PC-3 (cell line): ENCODE results near the gene SERBP1. TPM values are rescaled to one million over a fixed set of nuclear protein-coding genes. Genes with fewer than 3 reads are reported as not detected.

Source experiments
- ATAC-seq: fragments of 200-7000 bp; cut with Tn5 transposase; 2 replicates; pipeline ENCODE4 v1.9.1; 2020; ENCODE audit warnings: mild to moderate bottlenecking, moderate library complexity
- BruUV-seq: library from RNA; stranded (reverse); fragments of 400-500 nt; replicated peaks from 2 replicates; lab custom pipeline; 2021; lab: Mats Ljungman, UMichigan
- CTCF ChIA-PET: fragments of 300-600 bp; sonication (Branson Sonifier 250); formaldehyde crosslinking; loops from one replicate; lab custom pipeline; 2022; ENCODE audit warnings: antibody characterized with exemption; lab: Charles Lee
- POLR2A ChIA-PET: fragments of 300-600 bp; sonication (Branson Sonifier 250); formaldehyde crosslinking; loops from one replicate; lab custom pipeline; 2022; ENCODE audit warnings: antibody characterized with exemption; ENCODE audit not compliant: unreplicated experiment; lab: Charles Lee
- DNase-seq: peaks from one replicate; pipeline ENCODE4 v3.0.0-alpha.2; 2015
- H2AFZ ChIP-seq: fragments of 300-600 bp; sonication (generic); 2 replicates; pipeline ENCODE4 v1.6.0; 2016; ENCODE audit warnings: antibody characterized with exemption, low read length
- H3F3A ChIP-seq: fragments of 300-600 bp; sonication (generic); one replicate; pipeline ENCODE4 v1.6.0; 2017; ENCODE audit warnings: antibody characterized with exemption, low read length, control low read depth, mild to moderate bottlenecking; ENCODE audit not compliant: unreplicated experiment
- H3K27ac ChIP-seq: fragments of 300-600 bp; sonication (generic); 2 replicates; pipeline ENCODE4 v1.5.1; 2016; ENCODE audit warnings: mild to moderate bottlenecking, low read length
- H3K27me3 ChIP-seq: fragments of 300-600 bp; sonication (generic); 2 replicates; pipeline ENCODE4 v1.6.1; 2016; ENCODE audit warnings: low read length, mixed read lengths
- H3K36me3 ChIP-seq: fragments of 300-600 bp; sonication (generic); 2 replicates; pipeline ENCODE4 v1.6.1; 2016; ENCODE audit warnings: low read depth, mixed run types, low read length, mixed read lengths
- H3K4me1 ChIP-seq: fragments of 300-600 bp; sonication (generic); 2 replicates; pipeline ENCODE4 v1.5.1; 2016; ENCODE audit warnings: low read length; ENCODE audit not compliant: insufficient read depth
- H3K4me2 ChIP-seq: fragments of 300-600 bp; sonication (generic); 2 replicates; pipeline ENCODE4 v1.6.0; 2016; ENCODE audit warnings: low read length
- H3K4me3 ChIP-seq: fragments of 300-600 bp; sonication (generic); 2 replicates; pipeline ENCODE4 v1.5.1; 2016; ENCODE audit warnings: mild to moderate bottlenecking, low read length, mixed read lengths
- H3K79me2 ChIP-seq: fragments of 300-600 bp; sonication (generic); 2 replicates; pipeline ENCODE4 v1.6.1; 2017; ENCODE audit warnings: low read length, mixed read lengths
- H3K9ac ChIP-seq: fragments of 300-600 bp; sonication (generic); 2 replicates; pipeline ENCODE4 v1.6.0; 2016; ENCODE audit warnings: mild to moderate bottlenecking, low read length
- H3K9me2 ChIP-seq: fragments of 300-600 bp; sonication (generic); replicated peaks from 2 replicates; pipeline ENCODE4 v1.6.1; 2016; ENCODE audit warnings: mixed run types, low read length, mixed read lengths
- H3K9me3 ChIP-seq: fragments of 300-600 bp; sonication (generic); 2 replicates; pipeline ENCODE4 v1.6.1; 2016; ENCODE audit warnings: low read length, mixed read lengths
- H4K20me1 ChIP-seq: fragments of 300-600 bp; sonication (generic); 2 replicates; pipeline ENCODE4 v1.6.1; 2016; ENCODE audit warnings: low read length, mixed read lengths
- CTCF ChIP-seq: fragments of 300-600 bp; sonication (generic); conservative IDR thresholded peaks from 2 replicates; pipeline ENCODE4 v1.5.1; 2017; ENCODE audit warnings: antibody characterized with exemption, low read depth, mild to moderate bottlenecking, low read length
- EZH2 ChIP-seq: fragments of 300-600 bp; sonication (generic); IDR thresholded peaks from one replicate; pipeline ENCODE4 v1.6.1; 2017; ENCODE audit warnings: antibody characterized with exemption, mild to moderate bottlenecking, low read length; ENCODE audit not compliant: unreplicated experiment
- EZH2phosphoT487 ChIP-seq: fragments of 300-600 bp; sonication (generic); IDR thresholded peaks from 2 replicates; pipeline ENCODE4 v1.6.1; 2018; ENCODE audit warnings: mild to moderate bottlenecking, antibody characterized with exemption, low read length, borderline replicate concordance
- intact Hi-C: fragments of 100-400 bp; cut with micrococcal nuclease; formaldehyde crosslinking; loops from 2 replicates; pipeline ENCODE4 v1.9.0; 2023
- total RNA-seq: library from RNA; depleted of rRNA; stranded (reverse); fragments of >200 nt; gene quantifications from 2 replicates; pipeline ENCODE4 v1.2.3, GENCODE V29; 2014

SERBP1 gene
- total RNA-seq, 1 experiment from 2014 or later, result 256 TPM

- Histone ChIP-seq H3K27ac (no peak overlapping the region), H3K27me3 (0 out of 2 replicates have a peak, but pooled peaks cover 6% of the 10 kb centered on the region), H3K4me1 (0 out of 2 replicates have a peak, but pooled peaks cover 4% of the 10 kb centered on the region), H2AFZ (no peak overlapping the region), H3K4me2 (no peak overlapping the region), H3K9ac (no peak overlapping the region), H3K9me2 (no peaks in the 10 kb centered on the region), H3K9me3 (no peaks in the 10 kb centered on the region), H3K36me3 (no peaks in the 10 kb centered on the region), H4K20me1 (no peaks in the 10 kb centered on the region), H3F3A (no peaks in the 10 kb centered on the region), H3K79me2 (no peaks in the 10 kb centered on the region), H3K4me3 (no peak overlapping the region)
- TF ChIP-seq CTCF (no peak), EZH2phosphoT487 (no peak), EZH2 (no peak)
- CTCF ChIA-PET, result no interaction called here
- ATAC-seq (no peak), DNase-seq (no peak)
- POLR2A ChIA-PET, result no interaction called here
- no TSS peak for BruUV-seq
- intact Hi-C loops, result no loop called here
Measured at GRCh38 chr1:67457247-67457646, 27.0 kb upstream of the SERBP1 start.

- ChIA-PET CTCF (no interaction called here), POLR2A (no interaction called here)
- Histone ChIP-seq H3K4me1 (no peaks in the 10 kb centered on the region), H3K9me3 (no peaks in the 10 kb centered on the region), H3K27ac (no peak overlapping the region), H2AFZ (no peak overlapping the region), H3K4me3 (no peak overlapping the region), H3K79me2 (no peaks in the 10 kb centered on the region), H3K36me3 (no peaks in the 10 kb centered on the region), H3K9ac (no peak overlapping the region), H3K4me2 (no peak overlapping the region), H3K9me2 (no peaks in the 10 kb centered on the region), H3K27me3 (0 out of 2 replicates have a peak, but pooled peaks cover 6% of the 10 kb centered on the region), H3F3A (no peaks in the 10 kb centered on the region), H4K20me1 (no peaks in the 10 kb centered on the region)
- ATAC-seq (no peak), DNase-seq (no peak)
- TF ChIP-seq EZH2, result no peak
- TF ChIP-seq EZH2phosphoT487, result no peak
- intact Hi-C loops, result no loop called here
- no TSS peak for BruUV-seq
Measured at GRCh38 chr1:67451815-67452214, 21.6 kb upstream of the SERBP1 start.

- H3K4me3 ChIP-seq, result no peak overlapping the region
- TF ChIP-seq EZH2phosphoT487 (no peak), EZH2 (no peak), CTCF (no peak)
- intact Hi-C loops, result no loop called here
- no peak overlapping the region for H2AFZ ChIP-seq
- H4K20me1 ChIP-seq, result no peaks in the 10 kb centered on the region
- ATAC-seq (no peak), DNase-seq (no peak)
- no TSS peak for BruUV-seq
- no peak overlapping the region for H3K27ac ChIP-seq
- no peaks in the 10 kb centered on the region for H3K36me3 ChIP-seq
- no peak overlapping the region for H3K4me2 ChIP-seq
- ChIA-PET POLR2A (no interaction called here), CTCF (no interaction called here)
- 0 out of 2 replicates have a peak, but pooled peaks cover 6% of the 10 kb centered on the region for H3K27me3 ChIP-seq
- no peak overlapping the region for H3K9ac ChIP-seq
- no peaks in the 10 kb centered on the region for H3K79me2 ChIP-seq
- no peaks in the 10 kb centered on the region for H3K4me1 ChIP-seq
- H3K9me3 ChIP-seq, result no peaks in the 10 kb centered on the region
- no peaks in the 10 kb centered on the region for H3F3A ChIP-seq
- H3K9me2 ChIP-seq, result no peaks in the 10 kb centered on the region
Measured at GRCh38 chr1:67451356-67451755, 21.2 kb upstream of the SERBP1 start.
